RWPE1 (cell line): Measurements from ENCODE around the gene C14orf180.
A peak's percentile ranks its signal among the peaks of the same experiment; 100 is the strongest.

ENCODE experiments used
- CTCF ChIA-PET: fragments of 350-600 bp; sonication (Branson Sonifier 250); formaldehyde crosslinking; extraction: SDS; loops from one replicate; lab custom pipeline; 2021; lab: Yijun Ruan, JAX
- POLR2A ChIA-PET: fragments of 400-600 bp; formaldehyde crosslinking; extraction: SDS; loops from one replicate; lab custom pipeline; 2020; ENCODE audit warnings: antibody characterized with exemption; ENCODE audit not compliant: low non-redundant PET; lab: Yijun Ruan, JAX
- DNase-seq: peaks from one replicate; pipeline ENCODE4 v3.0.0; 2012; ENCODE audit warnings: low spot score
- H3K27ac ChIP-seq: fragments of 450-650 bp; 2 replicates; pipeline ENCODE4 v1.5.1; 2017
- TF ChIP-seq, protein P1 (sequence below): fragments of 450-650 bp; conservative IDR thresholded peaks from 2 replicates; pipeline ENCODE4 v1.5.1; 2017; ENCODE audit warnings: low read depth, mild to moderate bottlenecking

C14orf180 gene

DNA sequence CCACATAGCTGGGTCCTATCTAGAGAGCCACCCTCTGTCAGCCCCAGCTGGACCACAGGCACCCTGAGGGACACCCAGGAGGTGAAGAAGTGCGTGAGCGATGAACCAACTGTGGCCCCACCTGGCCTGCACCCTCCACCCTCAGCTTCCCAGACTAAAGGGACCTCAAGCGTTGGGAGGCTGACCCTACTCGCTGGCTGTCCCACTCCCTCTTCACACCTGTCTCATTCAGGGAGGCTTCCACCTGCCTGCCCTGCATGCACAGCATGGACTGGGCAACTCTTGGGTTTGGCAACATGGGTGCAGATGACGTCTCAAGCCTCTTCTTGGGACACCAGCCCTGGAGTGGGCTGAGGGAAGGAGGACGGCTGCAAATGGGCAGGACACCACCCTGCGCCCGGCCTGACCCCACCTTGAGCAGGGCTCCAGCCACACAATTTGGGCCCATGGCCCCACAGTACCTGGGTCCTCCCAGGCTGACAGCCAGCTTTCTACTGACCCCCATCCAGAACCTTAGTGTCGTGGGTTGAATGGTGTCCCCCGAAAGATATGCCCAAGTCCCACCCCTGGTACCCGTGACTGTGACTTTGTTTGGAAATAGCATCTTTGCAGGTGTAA, 22.9 kb downstream of the C14orf180 start:
- ChIA-PET CTCF (interaction anchor here (1.1 kb wide), 1 partner anchor 295 kb away, joined by 3 read pairs; no protein-coding TSS in a partner anchor), POLR2A (no interaction called here)
- DNase-seq, result no peak
- TF ChIP-seq, protein P1, sequence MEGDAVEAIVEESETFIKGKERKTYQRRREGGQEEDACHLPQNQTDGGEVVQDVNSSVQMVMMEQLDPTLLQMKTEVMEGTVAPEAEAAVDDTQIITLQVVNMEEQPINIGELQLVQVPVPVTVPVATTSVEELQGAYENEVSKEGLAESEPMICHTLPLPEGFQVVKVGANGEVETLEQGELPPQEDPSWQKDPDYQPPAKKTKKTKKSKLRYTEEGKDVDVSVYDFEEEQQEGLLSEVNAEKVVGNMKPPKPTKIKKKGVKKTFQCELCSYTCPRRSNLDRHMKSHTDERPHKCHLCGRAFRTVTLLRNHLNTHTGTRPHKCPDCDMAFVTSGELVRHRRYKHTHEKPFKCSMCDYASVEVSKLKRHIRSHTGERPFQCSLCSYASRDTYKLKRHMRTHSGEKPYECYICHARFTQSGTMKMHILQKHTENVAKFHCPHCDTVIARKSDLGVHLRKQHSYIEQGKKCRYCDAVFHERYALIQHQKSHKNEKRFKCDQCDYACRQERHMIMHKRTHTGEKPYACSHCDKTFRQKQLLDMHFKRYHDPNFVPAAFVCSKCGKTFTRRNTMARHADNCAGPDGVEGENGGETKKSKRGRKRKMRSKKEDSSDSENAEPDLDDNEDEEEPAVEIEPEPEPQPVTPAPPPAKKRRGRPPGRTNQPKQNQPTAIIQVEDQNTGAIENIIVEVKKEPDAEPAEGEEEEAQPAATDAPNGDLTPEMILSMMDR, result no peak
- no peak overlapping the region for H3K27ac ChIP-seq

DNA sequence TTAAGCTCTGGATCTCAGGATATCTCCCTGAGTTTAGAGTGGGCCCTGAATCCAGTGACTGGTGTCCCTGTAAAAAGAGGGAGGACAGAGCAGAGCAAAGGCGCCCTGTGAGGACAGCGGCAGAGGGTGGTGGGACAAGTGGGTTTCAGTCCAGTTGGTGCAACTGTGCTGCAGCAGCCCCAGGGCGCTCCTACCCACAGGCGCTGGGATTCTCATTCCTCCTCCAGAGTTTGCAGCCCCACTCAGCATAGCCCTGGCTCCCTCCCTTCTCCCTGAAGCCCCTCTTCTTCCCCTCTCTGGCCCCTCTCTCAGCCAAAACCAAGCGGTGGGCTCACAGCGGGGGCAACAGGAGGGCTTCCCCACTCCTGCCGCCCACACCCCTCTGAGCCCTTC, 23.4 kb downstream of the C14orf180 start:
- CTCF ChIA-PET, result interaction anchor here (1.1 kb wide), 1 partner anchor 296 kb away, joined by 3 read pairs; no protein-coding TSS in a partner anchor
- no peak overlapping the region for H3K27ac ChIP-seq
- no peak for DNase-seq
- TF ChIP-seq, protein P1, result no peak
- POLR2A ChIA-PET, result no interaction called here

DNA sequence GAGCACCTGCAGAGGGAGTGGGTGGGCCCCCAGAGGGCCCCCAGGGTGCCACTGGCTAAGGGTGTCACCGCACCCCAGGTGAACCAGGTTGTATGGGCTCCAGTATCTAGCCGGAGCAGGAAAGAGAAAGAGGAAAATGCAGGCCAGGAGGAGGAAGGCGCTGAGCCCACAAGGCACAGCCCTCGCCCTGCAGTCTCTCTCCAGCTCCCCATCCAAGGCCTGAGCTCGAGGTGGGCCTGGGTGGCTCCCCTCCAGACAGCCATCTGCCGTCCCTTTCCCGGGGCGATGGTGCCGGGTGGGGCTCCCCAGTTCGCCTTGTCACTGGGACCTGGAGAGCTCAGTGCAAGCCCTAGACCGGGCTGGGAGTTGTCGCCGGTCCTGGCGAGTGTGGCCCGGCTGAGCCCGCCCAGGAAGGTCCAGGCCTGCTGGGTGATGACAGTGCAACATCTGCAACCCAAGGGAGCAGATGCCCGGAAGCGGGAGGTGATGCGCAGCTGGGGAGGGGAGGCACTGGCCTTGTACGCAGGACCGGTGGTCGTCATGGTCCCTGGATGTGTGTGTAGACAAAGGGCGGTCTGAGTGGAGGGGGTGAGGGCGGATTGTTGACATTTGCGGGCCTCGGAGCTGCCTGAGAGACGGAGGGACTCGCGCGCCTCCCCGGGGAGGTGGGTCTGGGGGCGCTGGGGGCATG, 24.3 kb downstream of the C14orf180 start:
- no peak for DNase-seq
- ChIA-PET CTCF (no interaction called here), POLR2A (no interaction called here)
- TF ChIP-seq, protein P1, result no peak
- no peak overlapping the region for H3K27ac ChIP-seq

DNA sequence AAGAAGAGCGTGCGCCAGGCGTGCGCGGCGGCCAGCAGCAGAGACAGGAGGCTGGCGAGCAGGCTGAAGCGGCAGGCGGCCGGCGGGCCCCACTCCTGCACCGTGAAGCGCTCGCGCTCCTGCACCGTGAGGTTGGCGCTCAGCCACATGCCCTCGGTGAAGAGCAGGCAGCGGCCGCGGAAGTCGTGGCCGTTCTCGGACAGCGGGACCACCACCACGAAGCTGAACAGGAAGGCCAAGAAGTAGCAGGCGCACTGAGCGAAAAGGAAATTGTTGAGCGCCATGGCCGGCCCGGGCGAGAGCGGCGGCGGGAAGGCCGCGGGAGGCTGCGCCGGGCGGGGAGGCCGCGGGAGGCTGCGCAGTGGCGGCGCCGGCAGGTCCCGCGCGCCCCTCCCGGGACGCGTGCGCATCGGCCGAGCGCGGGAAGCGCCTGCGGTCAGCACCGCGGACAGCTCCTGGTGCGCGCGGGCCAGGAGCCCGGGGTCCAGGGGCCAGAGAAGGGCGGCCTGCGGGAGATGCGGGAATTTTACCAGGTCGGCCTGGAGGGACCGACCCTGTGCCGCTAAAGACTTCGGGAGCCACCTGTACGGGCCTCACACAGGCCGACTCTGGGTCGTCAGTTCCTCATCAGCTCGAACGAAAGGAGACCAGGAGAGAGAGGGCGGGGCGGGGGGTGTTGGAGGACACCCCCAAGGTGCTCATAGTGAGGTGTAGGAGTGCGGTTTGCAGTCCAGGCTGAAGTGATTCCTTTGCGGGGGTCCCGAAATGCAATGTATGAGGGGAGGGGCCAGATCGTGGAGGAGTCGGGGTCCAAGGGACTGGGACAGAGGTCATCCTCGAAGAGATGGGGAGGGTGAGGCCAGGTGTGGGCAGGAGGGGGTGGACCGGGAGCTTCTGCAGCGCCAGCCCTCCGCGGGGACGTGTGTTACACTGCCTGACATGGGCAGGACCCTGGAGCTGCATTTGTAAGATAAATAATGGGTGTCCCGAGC, 25.2 kb downstream of the C14orf180 start, which contains the start of gene TMEM179:
TSS of gene TMEM179 (minus strand) at position 315 of the 992 bp plus-strand sequence. CDS start at position 284, 31 bp downstream.
- CTCF ChIA-PET, result interaction anchor here (0.8 kb wide), 1 partner anchor 27 kb away, joined by 4 read pairs; no protein-coding TSS in a partner anchor
- TF ChIP-seq, protein P1, result no peak
- no peak within 1 kb of the TSS for H3K27ac ChIP-seq
- POLR2A ChIA-PET, result no interaction called here
- peak; percentile 46 for DNase-seq

DNA sequence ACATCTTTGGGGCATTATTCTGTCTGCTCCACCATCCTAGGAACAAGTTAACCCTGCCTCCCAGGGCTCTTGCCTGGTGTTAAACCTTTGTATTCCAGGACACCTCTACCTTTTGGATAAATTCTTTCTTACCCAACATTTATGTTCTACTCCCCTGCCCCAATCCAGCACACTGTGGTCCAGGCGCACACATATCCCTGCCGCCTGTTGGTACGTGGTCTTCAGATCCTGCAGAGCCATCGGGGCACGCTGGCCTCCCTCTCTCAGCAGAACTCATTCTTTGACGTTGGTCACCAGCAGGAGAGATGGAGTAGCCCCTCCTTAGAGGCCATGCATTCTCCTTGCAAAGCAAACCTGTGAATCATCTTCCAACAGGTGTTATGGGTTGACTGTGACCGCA, 30.1 kb downstream of the C14orf180 start:
- CTCF ChIA-PET, result no interaction called here
- H3K27ac ChIP-seq, result no peak overlapping the region
- no peak for DNase-seq
- POLR2A ChIA-PET, result no interaction called here
- TF ChIP-seq, protein P1, result no peak

DNA sequence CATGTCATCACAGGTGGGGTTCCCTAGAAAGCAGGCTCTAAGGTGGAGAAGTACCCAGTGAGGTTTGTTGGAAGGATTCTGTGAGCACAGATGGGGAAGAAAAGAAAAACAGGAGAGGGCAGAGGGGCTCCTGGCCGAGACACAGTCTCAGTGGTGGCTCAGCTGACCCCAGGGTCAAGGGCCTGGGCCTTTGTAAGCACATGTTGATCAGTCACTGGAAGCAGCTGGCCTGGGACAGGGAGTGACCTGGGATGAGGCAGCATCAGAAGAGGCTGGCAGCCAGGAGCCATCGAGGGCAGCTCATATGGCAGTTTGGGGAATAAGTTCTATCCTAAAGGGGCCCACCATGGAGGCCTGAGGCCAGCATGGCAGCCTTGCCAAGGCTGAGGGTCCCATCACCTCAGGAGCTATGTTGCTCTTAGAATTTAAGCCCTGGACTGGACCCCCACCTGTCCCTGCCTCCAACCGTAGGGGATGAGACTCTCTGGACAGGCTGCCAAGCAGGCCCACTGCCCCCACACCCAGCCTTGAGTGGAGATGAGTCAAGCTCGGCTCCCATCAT, 31.3 kb downstream of the C14orf180 start:
- POLR2A ChIA-PET, result no interaction called here
- TF ChIP-seq, protein P1, result no peak
- CTCF ChIA-PET, result no interaction called here
- no peak overlapping the region for H3K27ac ChIP-seq
- DNase-seq, result no peak
